NCI-H1694 treated with DMSO at 0.1 percent for 48 hours (cell line): ENCODE data around the gene FBXL3.

Experiments used
- DNase-seq: peaks from one replicate; lab custom pipeline; 2025; lab: John Stamatoyannopoulos, UW

FBXL3 gene

DNA sequence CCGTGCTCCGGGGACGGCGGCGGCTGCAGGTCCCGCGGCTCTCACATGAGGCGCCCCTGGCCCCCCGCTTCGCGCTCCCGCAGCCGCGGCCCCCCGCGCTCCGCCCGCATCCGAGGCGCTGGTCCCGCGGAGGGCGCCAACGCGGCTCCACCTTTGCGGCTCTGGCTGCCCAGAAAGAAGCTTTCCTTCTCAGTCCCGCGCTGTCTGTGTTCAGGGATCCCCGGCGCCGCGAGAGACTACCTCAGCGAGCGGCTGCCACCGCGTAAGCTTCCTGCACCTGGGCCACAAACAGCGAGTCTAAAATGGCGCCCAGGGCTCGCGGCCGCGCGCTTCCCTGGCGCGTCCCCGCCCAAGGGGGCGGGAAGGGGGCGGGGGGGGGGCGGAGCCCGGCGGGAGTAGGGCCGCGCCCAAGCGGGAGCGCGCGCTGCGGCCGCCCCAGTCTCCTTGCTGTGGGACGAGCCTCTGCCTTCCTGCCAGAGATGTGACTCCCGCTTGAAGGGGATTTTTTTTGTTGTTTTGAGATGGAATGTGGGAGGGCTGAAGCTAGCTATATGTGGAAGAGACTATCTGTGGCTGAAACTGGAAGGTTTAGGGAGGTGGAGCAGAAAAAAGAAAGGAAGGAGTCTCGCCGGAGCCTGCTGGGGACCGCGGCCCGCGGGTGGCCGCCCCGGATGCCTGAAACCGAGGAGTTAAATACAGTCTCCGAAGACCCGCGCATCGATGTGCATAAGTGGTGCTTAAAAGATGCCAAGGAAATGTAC lies at the start of gene FBXL3:
FBXL3 (minus strand) TSS at position 299 of the 761 bp plus-strand sequence. CDS start 5,299 bp downstream, outside the sequence.
- DNase-seq: peak; percentile 87

- no peak for DNase-seq
These were observed 40.6 kb upstream of the FBXL3 start for GRCh38 chr13:77067519-77067918.

DNA sequence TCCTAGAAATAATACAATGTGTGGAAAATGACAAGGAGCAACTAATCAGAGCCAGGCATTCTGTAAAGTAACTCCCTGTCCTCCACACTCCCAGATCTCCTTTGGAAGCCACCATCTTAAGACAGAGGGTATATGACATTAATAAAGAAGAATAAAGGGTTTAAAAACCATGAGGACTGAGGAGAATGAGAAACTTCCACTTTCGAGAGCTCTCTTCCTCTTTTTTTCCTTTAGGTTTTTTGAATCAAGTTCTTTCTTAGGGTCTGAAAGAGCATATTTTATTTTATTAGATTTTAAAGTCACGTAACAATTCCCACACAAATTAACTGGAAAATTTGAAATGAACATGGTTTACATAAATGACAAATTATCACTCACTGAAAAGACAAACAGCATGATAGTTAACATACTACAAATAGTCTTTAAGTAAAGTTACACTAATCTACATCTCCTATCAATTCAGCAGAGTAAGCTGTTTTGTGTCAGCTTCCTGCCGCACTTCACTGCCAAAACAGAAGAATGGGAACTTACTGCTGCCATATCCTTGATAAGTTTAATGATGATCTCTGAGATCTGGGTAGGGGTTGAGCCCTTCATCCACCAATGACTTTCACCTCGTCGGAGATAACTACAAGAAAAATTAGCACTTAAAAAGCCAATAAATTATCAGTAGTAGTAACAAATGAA lies 38.6 kb upstream of the FBXL3 start:
- no peak for DNase-seq

DNA sequence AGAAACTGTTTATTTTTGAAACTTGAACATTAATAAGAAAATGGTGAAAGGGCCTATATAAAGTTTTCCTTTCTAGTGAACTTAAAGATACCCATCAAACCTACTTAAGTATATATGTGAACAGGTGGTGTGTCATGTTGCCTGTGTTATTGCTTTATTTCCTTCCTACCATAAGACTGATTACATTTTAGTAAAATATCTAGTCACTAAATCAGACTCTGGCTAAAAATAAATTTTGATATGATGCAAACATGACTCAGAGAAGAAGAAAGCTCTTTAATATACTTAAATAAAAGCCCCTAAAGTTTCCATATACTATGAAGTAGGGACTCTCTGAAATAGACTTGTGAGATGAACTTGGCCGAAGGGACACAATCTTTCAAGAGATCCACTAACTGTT lies 35.1 kb upstream of the FBXL3 start:
- DNase-seq: no peak

DNA sequence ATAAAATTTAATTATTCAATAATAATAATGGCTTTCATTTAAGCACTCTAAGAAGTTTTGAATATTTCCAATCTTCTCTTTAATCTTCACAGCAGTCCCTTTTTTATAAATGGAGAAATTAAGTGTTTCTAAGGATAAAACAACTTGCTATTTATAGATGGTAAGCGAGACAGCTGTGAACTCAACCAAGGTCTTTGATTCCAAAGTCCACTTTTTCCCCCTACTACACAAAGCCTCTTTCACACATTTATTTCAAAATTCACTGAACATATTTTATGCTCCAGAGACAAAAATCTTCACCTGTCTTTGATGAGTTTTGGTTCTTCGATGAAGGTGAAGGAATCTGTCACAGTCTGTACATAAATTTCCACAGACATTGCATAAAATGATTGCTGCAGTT lies 34.4 kb upstream of the FBXL3 start:
- no peak for DNase-seq

DNA sequence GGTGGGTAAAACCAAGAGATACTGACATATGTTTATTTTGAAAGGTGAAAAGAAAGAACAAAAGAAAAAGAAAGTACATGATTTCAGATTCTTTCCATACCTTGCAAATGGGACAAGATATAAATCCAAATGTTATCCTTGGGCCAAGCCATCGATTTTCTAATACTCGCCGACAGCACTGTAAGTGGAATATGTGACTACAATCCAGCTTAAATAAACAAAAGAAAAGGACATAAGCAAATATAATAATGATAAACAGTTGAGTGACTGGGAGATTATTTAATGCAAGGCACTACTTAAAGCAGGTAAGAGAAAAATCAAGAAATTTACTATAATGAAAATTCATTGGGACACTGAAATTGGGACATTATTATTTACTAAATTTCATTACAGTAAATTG lies 29.9 kb upstream of the FBXL3 start:
- DNase-seq: no peak

DNA sequence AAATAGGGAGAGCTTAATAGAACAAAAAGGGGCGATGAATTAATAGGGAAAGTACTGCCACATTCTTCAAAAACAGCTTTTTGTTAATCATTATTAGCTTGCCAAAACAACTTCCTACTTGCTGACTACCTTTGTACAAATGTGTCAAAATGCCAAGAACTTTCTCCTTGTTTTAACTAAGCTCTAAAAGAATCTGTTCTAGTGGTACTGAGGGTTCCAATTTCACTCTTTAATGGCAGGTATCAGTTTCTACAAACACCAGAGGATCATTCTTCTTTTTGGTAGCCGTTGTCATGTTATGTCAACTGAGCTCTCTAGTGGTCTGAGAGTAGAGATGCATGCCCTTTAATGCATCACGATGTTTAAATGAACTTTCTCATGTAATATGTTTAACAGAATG lies 29.4 kb upstream of the FBXL3 start:
- no peak for DNase-seq

- DNase-seq: no peak
These were observed 28.2 kb upstream of the FBXL3 start for GRCh38 chr13:77055158-77055557.

DNA sequence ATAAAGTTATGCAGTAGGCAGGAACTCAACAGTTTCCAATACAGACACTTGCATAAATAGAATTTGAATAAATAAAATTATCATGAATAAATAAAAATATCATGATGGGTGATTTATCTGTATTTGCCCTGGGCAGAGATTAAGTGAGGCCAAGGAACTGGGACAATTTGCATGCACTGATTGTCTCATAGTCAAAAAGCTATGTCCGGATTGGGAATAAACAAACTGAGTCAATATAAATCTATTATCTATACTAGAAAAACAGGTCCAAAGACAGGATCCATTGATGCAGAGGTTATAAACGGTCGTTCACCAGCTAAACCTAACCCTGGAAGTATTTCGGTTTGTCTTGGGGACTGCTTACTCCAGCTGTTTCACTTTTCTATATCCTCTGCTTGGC lies 26.2 kb upstream of the FBXL3 start:
- DNase-seq: no peak

DNA sequence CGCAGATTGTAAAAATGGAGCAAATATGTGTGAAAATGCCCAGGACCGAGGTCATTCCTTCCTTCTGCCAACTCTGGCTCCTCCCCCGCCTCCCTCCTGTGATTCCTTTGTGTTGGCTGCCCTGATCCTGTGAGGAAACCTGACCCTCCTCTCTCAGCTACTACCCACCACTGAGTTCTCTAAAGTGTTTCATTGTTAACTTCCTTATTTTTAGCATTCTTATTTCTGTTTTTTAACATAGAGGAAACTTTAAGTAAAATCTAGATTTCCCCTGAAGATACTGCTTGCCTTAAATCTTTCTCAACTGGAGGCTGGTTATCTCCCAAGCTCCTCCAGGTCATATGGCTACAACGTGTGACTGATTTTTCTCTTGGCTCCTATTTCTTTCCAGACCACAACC lies 21.7 kb upstream of the FBXL3 start:
- DNase-seq: no peak

DNA sequence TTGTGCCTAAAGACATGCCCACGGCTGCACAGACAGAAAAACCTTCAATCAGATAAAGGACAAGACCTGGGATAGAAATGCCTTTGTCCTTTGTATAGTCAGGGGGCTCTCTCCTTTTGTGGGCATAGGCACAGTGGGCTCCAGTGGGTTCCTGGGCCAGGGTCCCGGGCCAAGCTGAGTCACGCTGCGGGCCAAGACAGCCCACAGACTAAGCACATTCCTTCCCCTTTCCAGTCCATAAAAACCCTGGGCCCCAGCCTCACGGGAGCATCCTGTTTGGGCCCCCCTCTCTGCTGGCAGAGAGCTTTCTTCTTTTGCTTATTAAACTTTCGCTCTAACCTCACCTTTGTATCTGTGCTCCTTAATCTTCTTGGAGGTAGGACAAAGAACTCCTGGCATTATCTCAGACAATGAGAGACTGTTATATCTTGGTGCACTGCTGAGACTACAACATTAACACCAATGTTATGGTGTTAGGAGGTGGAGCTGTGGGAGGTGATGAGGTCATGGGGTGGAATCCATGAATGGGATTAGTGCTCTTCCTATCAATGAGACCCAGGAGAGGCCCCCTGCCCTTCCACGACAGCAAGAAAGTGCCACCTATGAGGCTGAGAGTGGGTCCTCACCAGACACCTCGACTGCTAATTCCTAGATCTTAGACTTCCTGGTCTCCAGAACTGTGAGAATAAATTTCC lies 20.8 kb upstream of the FBXL3 start:
- DNase-seq: no peak

GRCh38 chr13:77042566-77043177 lies 15.7 kb upstream of the FBXL3 start:
- DNase-seq: no peak

DNA sequence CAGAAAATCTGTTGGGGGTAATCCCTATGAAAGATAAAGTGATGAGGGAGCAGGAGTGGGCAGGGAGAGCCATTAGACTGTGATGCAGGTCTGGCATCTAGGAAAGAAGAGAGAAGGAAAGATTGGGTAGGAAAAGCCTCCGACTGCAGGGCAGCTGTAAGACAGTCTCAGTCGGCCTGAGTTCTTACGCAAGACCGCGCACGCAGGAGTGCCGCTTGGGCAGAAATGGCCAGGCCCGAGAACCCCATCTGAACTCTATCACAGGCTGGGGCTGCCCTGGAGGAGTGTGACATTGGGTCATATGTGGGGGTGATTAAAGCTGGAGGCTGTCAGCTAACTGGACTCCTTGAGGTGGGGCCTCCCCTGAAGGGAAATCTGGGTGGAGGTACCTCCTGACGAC lies 13.9 kb upstream of the FBXL3 start:
- DNase-seq: no peak

DNA sequence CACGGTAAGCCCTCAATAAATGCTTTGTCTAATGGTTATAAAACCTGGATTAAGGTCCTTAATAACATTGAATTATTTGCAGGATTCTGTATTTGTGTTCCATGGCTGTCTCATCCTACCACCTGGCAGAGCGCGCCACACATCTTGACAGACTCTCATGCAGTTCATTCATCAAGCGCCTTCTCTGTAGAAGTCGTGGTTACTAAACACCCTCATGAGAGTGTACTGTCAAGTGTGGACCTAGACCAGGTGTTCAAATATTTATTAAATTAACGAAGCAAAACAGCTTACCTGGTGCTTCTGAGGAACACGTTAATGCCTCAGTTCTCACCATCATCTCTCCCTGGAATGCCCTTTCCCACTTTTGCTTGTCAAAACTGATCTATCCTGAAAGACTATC lies 13.1 kb upstream of the FBXL3 start:
- DNase-seq: no peak

- DNase-seq: no peak
These were observed 12.0 kb upstream of the FBXL3 start for GRCh38 chr13:77038907-77039480.

- DNase-seq: no peak
These were observed 9.3 kb upstream of the FBXL3 start for GRCh38 chr13:77036279-77036678.

DNA sequence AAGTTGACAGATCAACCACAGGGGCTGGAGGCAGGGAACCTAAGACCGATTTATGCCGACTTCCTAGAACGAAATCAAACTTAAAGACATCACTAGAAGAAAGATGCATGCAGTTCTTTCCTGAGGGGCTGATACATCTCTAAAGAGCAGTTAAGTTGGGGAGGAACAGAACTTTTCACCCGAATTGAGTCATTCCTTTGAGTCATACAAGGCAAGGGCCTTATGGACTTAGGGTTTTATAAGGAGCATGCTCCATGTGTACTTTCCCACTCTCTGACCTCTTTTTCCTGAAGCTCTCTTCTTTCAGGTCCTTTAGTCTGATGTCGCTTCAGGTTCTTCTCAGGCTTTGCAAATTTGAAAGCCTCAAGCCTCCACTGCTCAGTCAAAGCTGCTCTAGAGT lies 7.9 kb upstream of the FBXL3 start:
- no peak for DNase-seq

DNA sequence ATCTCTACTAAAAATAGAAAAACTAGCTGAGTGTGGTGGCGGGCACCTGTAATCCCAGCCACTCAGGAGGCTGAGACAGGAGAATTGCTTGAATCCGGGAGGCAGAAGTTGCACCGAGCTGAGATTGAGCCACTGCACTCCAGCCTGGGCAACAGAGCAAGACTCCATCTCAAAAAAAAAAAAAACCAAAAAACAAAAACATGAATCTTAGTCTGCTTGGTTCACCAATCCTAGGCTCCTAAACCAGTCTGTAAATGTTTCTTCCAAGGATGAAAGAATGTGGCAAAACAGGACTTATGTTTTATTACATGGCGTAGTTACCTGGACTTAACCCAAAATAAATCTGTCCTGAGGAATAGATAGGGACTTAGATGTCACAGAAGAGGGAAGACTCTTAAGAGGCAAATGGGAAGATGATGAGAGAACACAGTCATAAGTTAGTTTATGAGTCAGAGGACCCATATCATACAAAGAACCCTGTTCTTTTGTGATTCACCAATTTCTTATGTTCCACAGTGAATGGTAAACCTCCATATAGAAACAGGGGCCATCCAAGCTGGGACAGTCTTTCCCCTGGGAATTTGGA lies 6.9 kb upstream of the FBXL3 start:
- no peak for DNase-seq

DNA sequence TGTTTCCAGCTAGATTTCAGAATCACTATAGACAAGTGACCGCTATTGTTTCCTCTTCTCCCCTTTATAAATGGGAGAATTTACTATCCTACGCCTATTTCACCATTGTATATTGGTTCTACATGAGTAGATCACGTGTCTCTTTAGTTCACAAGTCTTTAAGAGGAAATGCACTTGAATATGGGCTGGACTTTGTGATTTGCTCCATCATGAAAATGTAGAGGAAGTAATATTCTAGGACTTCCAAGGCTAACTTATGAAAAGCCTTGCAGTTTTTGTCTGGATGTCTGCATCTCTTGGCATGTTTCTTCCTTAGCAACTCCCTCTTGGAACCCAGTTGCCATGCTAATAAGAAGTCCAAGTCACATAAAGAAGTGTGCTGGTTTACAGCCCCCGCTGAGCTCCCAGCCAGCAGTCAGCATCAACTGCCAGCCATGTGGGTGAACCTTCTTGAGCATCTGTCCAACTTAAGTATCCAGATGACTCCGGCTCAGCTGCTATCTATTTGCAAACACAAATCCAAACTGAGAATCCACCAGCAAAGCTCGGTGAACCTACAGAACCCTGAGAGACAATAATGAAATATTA lies 4.8 kb upstream of the FBXL3 start:
- no peak for DNase-seq

GRCh38 chr13:77029436-77029835 lies 2.5 kb upstream of the FBXL3 start:
- DNase-seq: no peak

GRCh38 chr13:77028202-77028601 lies 1.2 kb upstream of the FBXL3 start:
- DNase-seq: no peak
